ENCODE measurements around the gene ZNF253. TPM values are rescaled to one million over a fixed set of nuclear protein-coding genes. Genes with fewer than 3 reads are reported as not detected.
"Not testable (repeated sequence)": the region's sequence is repeated elsewhere in the genome, so short reads cannot be mapped to it uniquely, and the experiment has no call there.

The ZNF253 gene
- total RNA-seq (2014; rRNA removed; shearing (Covaris generic)): 2.6 and 5.7 TPM in 2 replicates

DNA sequence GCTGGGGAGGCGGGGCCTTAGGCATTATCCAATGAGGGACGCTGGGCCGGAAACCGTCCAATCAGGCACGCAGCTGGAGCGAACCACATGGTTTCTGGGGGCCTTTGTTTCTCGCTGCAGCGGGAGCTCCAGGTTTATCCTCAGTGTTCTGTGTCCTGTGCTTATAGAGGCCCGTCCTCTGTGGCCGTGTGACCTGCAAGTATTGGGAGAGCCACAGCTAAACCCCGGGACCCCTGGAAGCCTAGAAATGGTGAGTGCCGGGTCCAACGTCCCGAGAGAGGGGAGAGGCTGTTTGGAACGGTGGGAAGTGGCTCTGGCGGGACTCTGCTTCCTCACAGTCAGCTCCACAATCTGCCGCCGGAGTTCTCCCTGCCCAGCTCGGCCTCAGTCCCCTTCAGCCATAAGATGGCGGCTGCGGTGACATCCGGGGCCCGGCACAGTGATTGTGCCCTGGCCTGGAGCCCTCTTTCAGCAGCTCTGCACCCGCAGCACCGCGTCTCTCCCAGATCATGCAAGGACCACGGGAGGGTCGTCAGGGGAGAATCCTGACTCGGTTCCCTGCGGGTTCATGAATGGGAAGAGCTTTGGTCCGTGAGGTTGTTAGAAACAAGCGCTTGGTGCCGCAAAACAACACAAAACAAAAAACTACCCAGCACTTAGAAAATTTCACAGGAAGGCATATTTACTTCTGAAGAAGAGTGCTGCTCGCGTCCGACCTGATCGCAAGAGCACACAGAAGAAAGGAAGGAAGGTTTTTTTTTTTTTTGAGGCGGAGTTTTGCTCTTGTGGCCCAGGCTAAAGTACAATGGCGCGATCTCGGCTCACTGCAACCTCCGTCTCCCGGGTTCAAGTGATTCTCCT lies at the start of gene ZNF253:
TSS of gene ZNF253 (plus strand) at position 133 of the 861 bp plus-strand sequence. CDS start at position 248, 115 bp downstream.
- peak; percentile 93 for DNase-seq (ENCODE audit: low spot score)

GRCh38 chr19:19816679-19817078 lies 49.0 kb upstream of the ZNF253 start:
- no peak for DNase-seq (ENCODE audit: low spot score)

DNA sequence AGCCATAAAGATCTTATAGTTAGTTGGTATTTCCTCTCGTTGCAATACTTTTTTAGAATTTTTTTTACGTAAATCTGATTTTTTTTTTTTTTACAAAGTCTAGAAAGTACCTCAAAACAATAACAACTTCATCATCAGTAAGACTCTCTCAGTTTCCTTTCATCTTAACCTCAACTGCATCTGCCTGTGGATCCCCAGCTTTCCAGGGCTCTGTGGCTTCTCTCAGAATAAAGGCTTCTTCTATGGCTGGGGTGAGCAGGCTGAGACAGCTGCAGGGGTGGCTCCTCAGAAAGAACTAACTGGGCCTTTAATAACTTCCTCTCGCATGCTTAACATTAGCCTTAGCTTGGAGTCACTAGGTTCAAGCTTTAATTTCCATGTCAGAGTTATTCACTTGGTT lies 48.3 kb upstream of the ZNF253 start:
- no peak for DNase-seq (ENCODE audit: low spot score)

DNA sequence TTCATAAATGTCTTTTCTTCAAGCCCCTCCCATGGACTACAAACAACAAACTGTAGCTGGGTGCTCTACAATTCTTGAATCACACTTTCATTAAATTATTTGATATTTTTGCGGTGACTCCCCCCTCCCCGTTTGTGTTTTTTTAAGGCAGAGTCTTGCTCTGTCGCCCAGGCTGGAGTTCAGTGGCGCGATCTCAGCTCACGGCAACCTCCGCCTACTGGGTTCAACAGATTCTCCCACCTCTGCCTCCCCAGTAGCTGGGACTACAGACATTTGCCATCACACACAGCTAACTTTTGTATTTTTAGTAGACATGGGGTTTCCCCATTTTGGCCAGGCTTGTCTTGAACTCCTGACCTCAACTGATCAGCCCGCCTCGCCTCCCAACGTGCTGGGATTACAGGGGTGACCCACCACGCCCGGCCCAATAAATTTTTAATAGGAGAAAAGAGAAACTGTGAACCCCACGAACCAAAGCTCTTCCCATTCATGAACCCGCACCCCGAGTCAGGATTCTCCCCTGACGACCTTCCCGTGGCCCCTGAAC lies 44.8 kb upstream of the ZNF253 start:
- no peak for DNase-seq (ENCODE audit: low spot score)

DNA sequence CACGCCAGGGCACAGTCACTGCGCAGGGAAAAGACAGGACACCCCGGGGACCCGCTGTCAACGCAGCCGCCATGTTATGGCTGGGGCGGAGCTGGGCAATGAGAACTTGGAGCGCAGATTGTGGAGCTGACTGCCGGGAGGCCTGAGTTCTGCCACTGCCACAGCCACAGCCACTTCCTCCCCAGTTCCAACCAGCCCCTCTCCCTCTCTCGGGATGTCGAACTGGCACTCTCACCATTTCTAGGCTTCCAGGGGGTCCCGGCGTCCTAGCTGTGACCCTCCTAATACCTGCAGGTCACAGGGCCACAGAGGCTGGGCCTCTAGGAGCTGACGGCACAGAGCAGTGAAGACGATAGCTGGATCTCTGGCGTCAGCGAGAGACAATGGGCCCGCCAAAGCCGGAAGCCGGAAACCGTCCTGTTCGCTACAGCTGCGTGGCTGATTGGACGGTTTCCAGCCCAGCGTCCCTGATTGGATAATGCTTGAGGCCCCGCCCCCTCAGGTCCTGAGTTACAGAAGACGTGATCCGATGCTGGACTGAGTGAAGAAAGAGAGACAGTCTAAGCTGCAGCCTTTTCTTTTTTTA lies 44.2 kb upstream of the ZNF253 start, which contains the start of gene ZNF506:
TSS of gene ZNF506 (minus strand) at position 385 of the 586 bp plus-strand sequence. CDS start at position 238, 147 bp downstream.
- DNase-seq (ENCODE audit: low spot score): peak; percentile 96

DNA sequence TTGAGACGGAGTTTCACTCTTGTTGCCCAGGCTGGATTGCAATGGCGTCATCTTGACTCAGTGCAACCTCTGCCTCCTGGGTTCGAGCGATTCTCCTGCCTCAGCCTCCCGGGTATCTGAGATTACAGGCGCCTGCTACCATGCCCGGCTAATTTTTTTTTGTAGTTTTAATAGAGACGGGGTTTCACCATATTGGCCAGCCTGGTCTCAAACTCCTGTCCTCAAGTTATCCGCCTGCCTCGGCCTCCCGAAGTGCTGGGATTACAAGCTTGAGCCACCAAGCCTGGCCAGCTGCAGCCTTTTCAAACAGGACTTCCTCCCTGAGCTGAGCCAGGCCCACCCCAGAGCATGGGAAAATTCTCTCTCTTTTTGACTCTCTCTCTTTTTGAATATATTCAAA lies 43.7 kb upstream of the ZNF253 start:
- DNase-seq (ENCODE audit: low spot score): not testable (repeated sequence)

DNA sequence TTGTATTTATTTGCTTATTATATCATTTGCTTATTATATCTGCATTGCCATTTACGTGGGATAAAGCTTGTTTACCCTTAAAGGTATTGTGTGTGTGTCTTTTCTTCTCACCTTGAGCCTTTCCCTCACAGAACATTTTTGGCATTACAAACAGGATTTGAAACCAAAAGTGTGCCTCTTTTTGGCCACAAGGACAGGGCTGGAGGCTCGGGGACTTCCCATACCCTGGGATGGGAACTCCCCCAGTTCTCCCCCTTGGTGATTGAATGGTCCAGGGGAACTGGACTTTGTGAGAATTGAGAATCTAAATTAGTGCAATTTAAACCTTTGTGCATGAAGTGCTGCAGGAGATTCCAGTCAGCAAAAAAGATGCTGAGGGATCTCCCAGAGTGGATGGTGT lies 41.8 kb upstream of the ZNF253 start:
- DNase-seq (ENCODE audit: low spot score): no peak

DNA sequence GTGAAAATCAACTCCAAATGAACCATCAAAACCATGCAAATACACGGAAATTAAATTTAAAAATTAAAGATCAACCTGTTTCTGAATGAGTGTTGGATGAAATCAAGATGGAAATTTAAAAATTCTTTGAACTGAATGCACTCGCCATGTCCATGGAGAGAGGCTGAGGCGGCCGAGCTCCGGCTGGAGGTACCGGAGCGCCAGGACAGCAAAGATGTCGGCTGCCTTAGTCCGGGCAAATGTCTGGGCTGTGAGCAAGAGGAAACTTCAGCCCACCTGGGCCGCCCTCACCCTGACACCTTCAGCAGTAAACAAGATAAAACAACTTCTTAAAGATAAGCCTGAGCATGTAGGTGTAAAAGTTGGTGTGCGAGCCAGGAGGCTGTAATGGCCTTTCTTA lies 38.8 kb upstream of the ZNF253 start:
- DNase-seq (ENCODE audit: low spot score): no peak

DNA sequence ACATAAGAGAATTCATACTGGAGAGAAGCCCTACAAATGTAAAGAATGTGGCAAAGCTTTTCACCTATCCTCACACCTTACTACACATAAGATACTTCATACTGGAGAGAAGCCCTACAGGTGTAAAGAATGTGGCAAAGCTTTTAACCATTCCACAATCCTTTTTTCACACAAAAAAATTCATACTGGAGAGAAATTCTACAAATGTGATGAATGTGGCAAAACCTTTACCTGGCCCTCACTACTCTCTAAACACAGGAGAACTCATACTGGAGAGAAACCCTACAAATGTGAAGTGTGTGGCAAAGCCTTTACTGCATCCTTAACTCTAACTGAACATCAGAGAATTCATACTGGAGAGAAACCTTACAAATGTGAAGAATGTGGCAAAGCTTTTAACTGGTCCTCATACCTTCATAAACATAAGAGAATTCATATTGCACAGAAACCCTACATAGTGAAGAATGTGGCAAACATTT lies 30.1 kb upstream of the ZNF253 start:
- no peak for DNase-seq (ENCODE audit: low spot score)

- DNase-seq (ENCODE audit: low spot score): no peak
Observed at GRCh38 chr19:19847781-19848180, 17.9 kb upstream of the ZNF253 start.

GRCh38 chr19:19849056-19849455 lies 16.6 kb upstream of the ZNF253 start:
- no peak for DNase-seq (ENCODE audit: low spot score)

DNA sequence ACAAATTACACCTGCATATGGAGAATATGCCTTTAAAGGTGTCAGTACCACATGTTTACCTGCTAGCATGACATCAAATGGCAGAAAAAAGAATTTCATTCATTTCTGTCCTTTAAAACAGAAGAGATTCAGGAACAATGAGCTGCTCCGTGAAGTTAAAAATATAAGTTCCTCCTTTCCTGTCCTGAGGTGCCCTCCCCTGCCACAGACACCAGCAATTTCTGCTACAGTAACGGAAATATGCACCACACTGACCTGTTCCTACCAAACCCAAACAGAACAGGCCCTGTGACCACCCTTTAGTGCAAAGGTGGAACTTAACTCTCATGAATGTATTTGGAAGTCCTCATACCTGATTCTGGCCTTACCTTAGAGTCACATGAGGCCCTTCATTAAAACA lies 13.9 kb upstream of the ZNF253 start:
- DNase-seq (ENCODE audit: low spot score): not testable (repeated sequence)

DNA sequence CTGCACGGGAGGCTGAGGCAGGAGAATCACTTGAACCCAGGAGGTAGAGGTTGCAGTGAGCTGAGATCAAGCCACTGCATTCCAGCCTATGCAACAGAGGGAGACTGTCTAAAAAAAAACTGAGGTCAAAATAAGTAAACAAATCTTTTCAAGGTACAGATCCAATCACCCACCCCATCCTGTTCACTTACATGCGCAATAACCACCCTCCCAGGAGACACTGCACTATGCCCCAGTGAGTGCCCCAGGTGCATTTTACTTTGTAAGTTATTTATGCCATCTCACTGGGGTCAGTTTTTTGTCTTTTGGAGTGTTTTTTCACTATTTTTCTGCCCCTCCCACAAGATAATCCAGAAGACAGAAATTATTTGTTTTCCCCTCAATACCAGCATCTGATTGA lies 6.9 kb upstream of the ZNF253 start:
- DNase-seq (ENCODE audit: low spot score): no peak

DNA sequence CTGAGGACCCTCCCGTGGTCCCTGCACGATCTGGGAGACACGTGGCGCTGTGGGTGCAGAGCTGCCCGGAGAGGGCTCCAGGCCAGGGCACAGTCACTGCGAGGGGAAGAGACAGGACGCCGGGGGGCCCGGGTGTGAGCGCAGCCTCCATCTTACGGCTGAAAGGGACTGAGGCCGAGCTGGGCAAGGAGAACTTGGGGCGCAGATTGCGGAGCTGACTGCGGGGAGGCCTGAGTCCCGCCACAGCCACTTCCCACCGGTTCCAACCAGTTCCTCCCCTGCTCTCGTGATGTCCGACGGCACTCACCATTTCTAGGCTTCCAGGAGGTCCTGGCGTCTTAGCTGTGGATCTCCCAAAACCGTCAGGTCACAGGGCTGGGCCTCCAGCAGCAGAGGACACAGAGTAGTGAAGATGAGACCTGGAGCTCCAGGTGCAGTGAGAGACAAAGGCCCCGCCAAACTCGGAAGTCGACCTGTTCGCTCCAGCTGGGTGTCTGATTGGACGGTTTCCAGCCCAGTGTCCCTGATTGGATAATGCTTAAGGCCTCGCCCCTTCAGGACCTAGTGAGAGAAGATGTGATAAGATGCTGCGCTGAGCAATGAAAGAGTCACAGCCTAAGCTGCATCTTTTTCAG lies 4.8 kb upstream of the ZNF253 start:
- no peak for DNase-seq (ENCODE audit: low spot score)

DNA sequence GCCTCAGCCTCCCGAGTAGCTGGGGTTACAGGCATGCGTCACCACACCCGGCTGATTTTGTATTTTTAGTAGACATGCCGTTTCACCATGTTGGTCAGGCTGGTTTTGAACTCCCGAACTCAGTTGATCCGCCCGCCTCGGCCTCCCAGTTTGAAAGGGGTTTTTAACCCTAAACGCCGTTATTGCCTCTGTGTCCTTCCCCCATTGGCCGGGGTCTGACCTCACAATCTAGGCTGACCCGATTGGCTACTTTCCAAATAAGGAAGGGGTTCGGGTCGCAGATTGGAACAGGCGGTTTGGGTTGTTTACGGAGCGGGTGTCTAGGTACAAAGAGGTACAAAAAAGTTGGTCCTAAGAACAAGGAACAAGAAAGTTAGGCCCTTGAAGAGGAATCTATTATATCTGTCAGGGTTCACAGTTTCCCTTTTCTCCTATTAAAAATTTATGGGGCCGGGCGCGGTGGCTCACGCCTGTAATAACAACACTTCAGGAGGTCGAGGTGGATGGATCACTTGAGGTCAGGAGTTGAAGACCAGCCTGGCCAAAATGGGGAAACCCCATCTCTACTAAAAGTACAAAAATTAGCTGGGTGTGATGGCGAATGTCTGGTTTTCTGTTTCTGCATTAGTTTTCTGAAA lies 1.0 kb downstream of the ZNF253 start:
- no peak for DNase-seq (ENCODE audit: low spot score)

GRCh38 chr19:19870086-19870485 lies 4.4 kb downstream of the ZNF253 start:
- not testable (repeated sequence) for DNase-seq (ENCODE audit: low spot score)

DNA sequence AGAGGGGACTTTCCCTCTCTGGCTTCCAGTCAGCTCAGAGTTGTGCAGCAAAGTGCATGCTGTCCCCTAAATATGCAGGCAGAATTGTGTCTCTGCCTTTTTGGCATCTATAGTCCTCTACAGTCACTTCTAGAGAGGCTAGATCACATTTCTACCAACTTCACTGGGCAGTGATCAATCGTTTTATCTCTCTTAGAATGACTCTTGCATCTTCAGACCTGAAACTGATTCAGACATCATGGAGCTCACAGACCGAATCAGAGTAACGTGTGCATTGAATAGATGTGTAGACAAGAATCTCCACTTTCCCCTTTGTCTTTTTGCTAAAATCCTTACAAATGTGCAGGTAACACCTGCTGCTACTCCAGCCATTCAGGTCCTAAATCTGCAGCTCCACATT lies 6.2 kb downstream of the ZNF253 start:
- no peak for DNase-seq (ENCODE audit: low spot score)

DNA sequence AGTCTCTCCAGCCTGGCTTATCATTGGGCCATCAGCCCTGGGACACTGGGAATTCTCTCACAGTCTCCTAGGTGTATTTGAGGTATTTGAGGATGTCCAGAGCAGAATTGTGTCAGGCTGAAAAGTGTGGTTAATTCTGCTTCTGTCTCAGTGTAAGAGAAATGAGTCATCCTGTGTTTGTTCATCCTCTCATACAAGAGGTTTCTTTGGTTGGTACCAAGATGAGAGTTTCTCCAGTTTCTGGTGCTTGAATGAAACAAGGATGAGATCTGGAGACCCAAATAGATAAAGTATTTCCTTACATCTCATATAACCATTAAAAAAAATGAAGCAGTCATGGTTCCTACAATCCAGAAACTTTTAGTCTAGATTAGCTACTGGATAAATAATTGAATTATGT lies 7.7 kb downstream of the ZNF253 start:
- DNase-seq (ENCODE audit: low spot score): no peak

GRCh38 chr19:19877724-19878123 lies 12.0 kb downstream of the ZNF253 start:
- DNase-seq (ENCODE audit: low spot score): no peak

GRCh38 chr19:19884583-19884982 lies 18.9 kb downstream of the ZNF253 start:
- DNase-seq (ENCODE audit: low spot score): no peak

- not testable (repeated sequence) for DNase-seq (ENCODE audit: low spot score)
Observed at GRCh38 chr19:19892055-19892941, 26.6 kb downstream of the ZNF253 start.
